GM18505 (cell line): ENCODE results near the gene MCF2L2.
"Not testable (repeated sequence)": the region's sequence is repeated elsewhere in the genome, so short reads cannot be mapped to it uniquely, and the experiment has no call there.

Experiments used
- ATAC-seq: cut with Tn5 transposase; IDR thresholded peaks from one replicate; pipeline ENCODE4 v1.9.1; 2021; ENCODE audit not compliant: unreplicated experiment
- POLR2A ChIP-seq: IDR thresholded peaks from 4 replicates; pipeline ENCODE4 v1.6.1; 2011; ENCODE audit warnings: borderline replicate concordance; ENCODE audit not compliant: insufficient read depth, insufficient read length; ENCODE audit errors: extremely low read depth

Gene MCF2L2

DNA sequence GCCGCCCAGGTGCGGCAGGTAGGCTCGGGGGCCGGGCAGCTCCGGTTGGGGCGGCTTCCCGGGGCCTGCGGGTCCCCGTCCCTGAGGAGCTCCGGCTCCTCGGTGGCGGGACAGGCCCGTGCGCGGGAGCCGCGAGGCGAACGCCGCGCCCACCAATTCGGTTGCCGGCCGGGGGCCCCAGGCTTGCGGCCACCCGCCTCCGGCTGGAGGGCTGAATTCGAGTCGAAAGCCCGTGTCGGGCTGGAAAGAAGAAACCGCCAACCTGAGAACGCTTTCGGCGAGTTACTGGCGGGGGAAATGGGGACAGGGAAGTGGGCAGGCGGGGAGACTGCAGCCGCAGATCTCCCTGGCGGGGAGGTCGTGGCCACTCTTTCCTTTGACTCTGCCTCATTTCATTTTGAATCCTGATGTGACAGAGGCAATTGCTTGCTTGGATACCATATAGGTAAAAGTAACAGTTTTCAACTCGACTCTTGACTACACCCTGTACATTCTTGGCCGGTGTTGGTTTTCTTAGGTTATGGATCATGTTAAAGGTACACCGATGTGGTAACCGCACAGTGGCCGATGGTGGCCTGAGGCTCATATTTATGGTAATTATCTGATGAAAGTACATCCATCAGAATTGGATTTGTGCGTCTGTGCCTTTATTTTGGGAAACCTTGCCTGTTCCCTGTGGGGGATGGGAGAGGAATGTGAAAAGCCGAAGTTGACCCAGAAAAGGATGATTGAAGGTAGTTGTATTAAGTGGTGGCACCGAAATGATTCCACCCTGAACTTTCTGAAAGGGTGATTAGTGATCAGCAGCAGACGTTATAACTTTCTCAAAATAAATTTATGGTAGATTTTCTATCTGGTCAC is 173.7 kb downstream of the MCF2L2 start:
- no peak for ATAC-seq
- no peak for TF ChIP-seq POLR2A

DNA sequence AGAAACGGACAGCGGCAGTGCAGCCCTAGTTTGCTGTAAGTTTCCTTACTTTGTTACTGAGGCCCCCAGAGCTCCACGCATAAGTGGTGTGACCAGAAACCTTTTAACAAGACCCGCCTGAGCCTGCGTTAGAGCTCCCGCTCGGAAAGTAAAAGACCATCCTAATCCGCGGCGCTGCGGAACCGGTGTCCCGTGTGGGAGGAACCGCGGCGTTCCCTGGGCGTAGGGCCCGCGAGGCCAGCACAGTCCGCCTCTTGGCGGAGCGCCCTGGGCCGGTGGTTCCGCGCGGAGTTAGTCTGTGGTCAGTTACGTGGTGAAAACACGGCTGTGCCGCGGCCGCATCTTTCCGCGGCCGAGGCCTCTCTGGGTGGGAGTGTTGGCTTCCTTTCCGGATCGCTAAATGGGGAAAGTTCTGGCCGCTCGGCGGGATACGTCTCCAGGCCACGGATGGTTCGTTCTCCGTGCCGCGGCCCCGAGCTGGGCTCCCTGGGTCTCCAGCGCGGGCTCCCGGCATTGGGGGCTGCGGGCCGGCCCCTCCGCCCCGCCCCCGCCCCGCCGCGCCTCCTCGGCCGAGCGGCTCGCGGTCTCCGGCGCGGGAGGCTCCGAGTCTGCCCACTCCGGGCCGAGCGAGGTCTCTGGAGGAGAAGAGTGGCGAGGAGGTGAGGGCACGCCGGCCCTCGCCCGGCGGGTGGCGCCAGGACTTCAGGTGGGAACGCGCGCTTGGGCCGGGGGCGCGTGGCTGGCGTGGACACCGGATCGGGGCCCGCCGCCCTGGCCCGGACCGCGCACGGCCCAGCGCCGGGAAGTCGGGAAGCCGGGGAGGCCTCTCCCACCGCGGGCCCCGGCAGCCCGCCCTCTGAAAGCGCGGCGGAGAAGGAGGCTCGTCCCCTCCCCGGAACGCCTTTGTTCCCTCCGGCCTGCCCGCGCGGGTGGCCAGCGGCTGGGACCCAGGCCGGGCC is 174.6 kb downstream of the MCF2L2 start:
- TF ChIP-seq POLR2A, result no peak
- no peak for ATAC-seq

DNA sequence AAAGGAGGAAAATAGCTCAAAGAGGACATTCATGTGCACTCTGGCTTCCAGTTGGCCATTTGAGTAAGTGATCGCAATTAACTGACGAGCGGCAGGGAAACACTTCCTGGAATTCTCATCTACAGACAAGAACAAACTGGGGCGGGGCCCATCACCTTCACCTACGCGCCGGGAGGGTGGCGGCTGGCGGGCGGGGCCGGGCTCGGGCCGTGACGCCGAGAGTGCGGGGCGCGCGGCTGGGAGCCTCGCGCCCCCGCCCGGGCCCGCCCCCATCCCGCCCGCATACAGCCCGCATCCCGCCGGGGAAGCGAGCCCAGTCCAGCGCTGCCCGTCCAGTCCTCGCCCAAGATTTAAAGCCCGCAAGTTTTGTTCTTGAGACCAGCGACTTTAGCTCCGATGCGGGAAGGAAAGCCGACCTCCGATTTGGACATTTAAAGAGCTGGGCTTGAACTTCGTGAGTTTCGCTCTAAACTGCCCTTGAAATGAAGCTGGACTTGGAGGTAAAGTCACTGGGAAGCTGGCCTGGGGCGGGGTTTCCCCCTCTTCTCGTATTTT is 175.4 kb downstream of the MCF2L2 start, which contains the start of gene B3GNT5:
Gene B3GNT5, plus strand, starts transcription at position 281 of the 555 bp plus-strand sequence. CDS start 16,546 bp downstream, outside the sequence.
- no peak for ATAC-seq
- TF ChIP-seq POLR2A, result no peak

GRCh38 chr3:183252118-183252782 is 176.2 kb downstream of the MCF2L2 start:
- ATAC-seq, result no peak
- no peak for TF ChIP-seq POLR2A

GRCh38 chr3:183249006-183249718 is 179.3 kb downstream of the MCF2L2 start:
- TF ChIP-seq POLR2A, result no peak
- ATAC-seq, result no peak

DNA sequence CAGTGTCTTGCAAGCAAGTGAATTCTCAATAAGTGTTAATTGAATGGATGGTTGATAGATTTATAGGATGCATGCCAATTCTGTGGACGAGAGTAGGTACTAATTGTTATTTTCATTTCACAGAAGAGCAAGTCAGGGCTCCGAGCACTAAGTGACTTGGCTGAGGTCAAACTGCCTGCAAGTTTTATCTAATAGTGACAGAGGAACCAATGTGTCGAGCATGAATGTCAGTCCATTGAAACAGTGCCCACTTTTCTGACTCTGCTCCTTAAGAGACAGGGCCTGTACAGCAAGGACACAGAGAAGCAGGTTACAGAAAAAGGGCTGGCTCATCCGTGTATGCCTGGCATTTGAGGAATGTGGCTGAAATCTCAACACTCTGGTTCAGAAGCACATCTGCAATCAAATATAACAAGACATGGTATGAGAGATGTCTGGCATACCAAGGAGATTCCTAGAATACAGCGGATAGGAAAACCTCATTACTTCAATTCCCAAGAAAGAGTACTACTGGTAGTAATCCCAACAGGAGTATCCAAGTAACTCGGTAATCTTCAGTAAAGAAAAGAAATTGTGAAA is 181.3 kb downstream of the MCF2L2 start:
- no peak for ATAC-seq
- TF ChIP-seq POLR2A, result no peak

- TF ChIP-seq POLR2A, result no peak
- ATAC-seq, result no peak
Observed at GRCh38 chr3:183244981-183245476, 183.4 kb downstream of the MCF2L2 start.

DNA sequence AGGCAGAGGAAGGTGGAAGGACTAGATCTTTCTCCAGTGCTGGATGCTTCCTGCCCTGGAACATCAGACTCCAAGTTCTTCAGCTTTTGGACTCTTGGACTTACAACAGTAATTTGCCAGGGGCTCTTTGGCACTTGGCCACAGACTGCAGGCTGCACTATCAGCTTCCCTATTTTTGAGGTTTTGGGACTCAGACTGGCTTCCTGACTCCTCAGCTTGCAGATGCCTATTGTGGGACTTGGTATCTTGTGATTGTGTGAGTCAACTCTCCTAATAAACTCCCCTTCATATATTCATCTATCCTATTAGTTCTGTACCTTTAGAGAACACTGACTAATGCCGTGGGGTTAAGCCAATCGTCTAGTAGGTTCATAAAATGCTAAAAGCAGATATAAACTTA is 184.2 kb downstream of the MCF2L2 start:
- ATAC-seq, result no peak

GRCh38 chr3:183242431-183242830 is 186.0 kb downstream of the MCF2L2 start:
- ATAC-seq, result no peak
- TF ChIP-seq POLR2A, result no peak

More for the DNA sequence above, 184.2 kb downstream of the MCF2L2 start:
- TF ChIP-seq POLR2A, result no peak

DNA sequence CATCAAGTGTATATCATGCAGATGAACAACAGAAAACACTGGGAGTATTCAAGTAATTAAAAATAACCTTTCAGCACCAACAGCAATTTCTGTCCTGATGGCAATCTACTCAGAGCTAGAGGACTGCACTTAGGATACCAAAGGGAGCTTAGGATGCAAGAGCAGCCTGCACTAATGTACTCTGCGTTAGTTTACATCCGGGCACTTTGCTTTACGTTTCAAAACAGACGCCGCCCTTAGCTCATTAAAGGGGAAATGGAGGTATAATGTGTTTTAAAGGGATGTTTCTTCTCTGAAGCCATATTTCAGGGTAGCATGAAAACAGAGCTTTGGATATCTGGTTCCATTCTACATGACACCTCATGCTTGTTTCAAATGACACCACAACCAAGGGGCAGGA is 189.4 kb downstream of the MCF2L2 start:
- no peak for TF ChIP-seq POLR2A
- no peak for ATAC-seq

- no peak for ATAC-seq
- TF ChIP-seq POLR2A, result no peak
Observed at GRCh38 chr3:183233966-183234365, 194.5 kb downstream of the MCF2L2 start.

GRCh38 chr3:183230826-183231225 is 197.6 kb downstream of the MCF2L2 start:
- no peak for ATAC-seq

GRCh38 chr3:183230251-183230650 is 198.2 kb downstream of the MCF2L2 start:
- ATAC-seq, result not testable (repeated sequence)

More at GRCh38 chr3:183230826-183231225, 197.6 kb downstream of the MCF2L2 start:
- no peak for TF ChIP-seq POLR2A
